HepG2 (cell line): Measurements from ENCODE around the gene PROX1. TPM values are rescaled to one million over a fixed set of nuclear protein-coding genes. Genes with fewer than 3 reads are reported as not detected.

Experiments used
- ATAC-seq: fragments of 200-7000 bp; cut with Tn5 transposase; 3 replicates; pipeline ENCODE4 v1.9.1; 2020; ENCODE audit warnings: mild to moderate bottlenecking, moderate library complexity
- BruUV-seq: library from RNA; stranded (reverse); fragments of 400-500 nt; replicated peaks from 2 replicates; lab custom pipeline; 2021; lab: Mats Ljungman, UMichigan
- CTCF ChIA-PET: fragments of 300-600 bp; formaldehyde crosslinking; extraction: SDS; loops from one replicate; lab custom pipeline; 2021; ENCODE audit warnings: low total read pairs, inconsistent platforms, low intra/inter-chr PET ratio; lab: Yijun Ruan, JAX
- POLR2A ChIA-PET: fragments of 350-600 bp; sonication (Branson Sonifier 250); formaldehyde crosslinking; loops from one replicate; lab custom pipeline; 2020; ENCODE audit warnings: antibody characterized with exemption, inconsistent platforms; lab: Yijun Ruan, JAX
- DNase-seq: peaks from one replicate; pipeline ENCODE4 v3.0.0-alpha.2; 2015; ENCODE audit warnings: low spot score
- FAIRE-seq: peaks from 3 replicates; lab custom pipeline; 2011; peaks lifted over from hg19 to GRCh38; lab: Jason Lieb, UNC
- H2AFZ ChIP-seq: one replicate; pipeline ENCODE4 v1.6.1; 2011; ENCODE audit warnings: low read length, inconsistent platforms
- H3K27ac ChIP-seq: fragments of 300-600 bp; 3 replicates; pipeline ENCODE4 v1.8.0; 2011; ENCODE audit warnings: mixed run types, mild to moderate bottlenecking, mixed read lengths, low read length, inconsistent platforms; ENCODE audit not compliant: insufficient read depth; ENCODE audit errors: extremely low read length
- H3K27me3 ChIP-seq, 2 experiments: fragments of 200-600 bp in 1 of 2; 2 replicates in 1 of 2; 3 replicates in 1 of 2; pipeline versions ENCODE4 v1.6.0 to v1.8.0; 2011; ENCODE audit warnings: low read length in 2 of 2, mild to moderate bottlenecking in 2 of 2, moderate library complexity in 2 of 2, inconsistent platforms in 1 of 2; ENCODE audit not compliant: insufficient read depth in 2 of 2, control insufficient read depth in 1 of 2
- H3K36me3 ChIP-seq, 2 experiments: fragments of 200-600 bp in 1 of 2; replicated peaks in 1 of 2; 2 replicates in 1 of 2; 3 replicates in 1 of 2; pipeline versions ENCODE4 v1.5.1 to v1.8.0; 2011; ENCODE audit warnings: low read length in 2 of 2, inconsistent platforms in 1 of 2; ENCODE audit not compliant: insufficient read depth in 2 of 2, control insufficient read depth in 1 of 2
- H3K4me1 ChIP-seq: 2 replicates; pipeline ENCODE4 v1.5.1; 2012; ENCODE audit warnings: low read length, inconsistent platforms; ENCODE audit not compliant: insufficient read depth
- H3K4me2 ChIP-seq: 2 replicates; pipeline ENCODE4 v1.6.0; 2011; ENCODE audit warnings: low read depth, low read length, inconsistent platforms
- H3K4me3 ChIP-seq, 3 experiments: fragments of 200-600 bp in 1 of 3; sonication (generic), shearing (Covaris generic) in 1 of 3; replicated peaks in 1 of 3; 2 replicates each; pipeline ENCODE4 v1.5.1; 2011 to 2016; ENCODE audit warnings: low read length in 3 of 3, inconsistent platforms in 2 of 3, low read depth in 2 of 3, mild to moderate bottlenecking in 2 of 3, control low read depth in 1 of 3, mixed read lengths in 1 of 3; ENCODE audit not compliant: insufficient read depth in 1 of 3
- H3K79me2 ChIP-seq: one replicate; pipeline ENCODE4 v1.6.1; 2011; ENCODE audit warnings: low read length, inconsistent platforms; ENCODE audit not compliant: insufficient read depth
- H3K9ac ChIP-seq: 2 replicates; pipeline ENCODE4 v1.6.0; 2011; ENCODE audit warnings: mild to moderate bottlenecking, low read depth, low read length, inconsistent platforms; ENCODE audit not compliant: insufficient read depth
- H3K9me3 ChIP-seq: 2 replicates; pipeline ENCODE4 v1.5.1; 2012; ENCODE audit warnings: mild to moderate bottlenecking, low read length
- H4K20me1 ChIP-seq: 2 replicates; pipeline ENCODE4 v1.6.0; 2011; ENCODE audit warnings: inconsistent platforms, mild to moderate bottlenecking, low read length, moderate library complexity; ENCODE audit not compliant: insufficient read depth
- AKAP8 ChIP-seq: sonication (generic); formaldehyde crosslinking; IDR thresholded peaks from 2 replicates; pipeline ENCODE4 v1.5.1; 2020; ENCODE audit warnings: mild to moderate bottlenecking, missing genetic modification reagents
- EED ChIP-seq: sonication (generic); formaldehyde crosslinking; IDR thresholded peaks from 2 replicates; pipeline ENCODE4 v1.5.0; 2020; ENCODE audit warnings: mild to moderate bottlenecking, missing genetic modification reagents
- ELF3 ChIP-seq: IDR thresholded peaks from 2 replicates; pipeline ENCODE4 v1.6.1; 2016; ENCODE audit warnings: missing genetic modification reagents, missing compliant biosample characterization
- IRF9 ChIP-seq: sonication (generic); formaldehyde crosslinking; IDR thresholded peaks from 2 replicates; pipeline ENCODE4 v1.8.0; 2022; ENCODE audit warnings: missing genetic modification reagents, mild to moderate bottlenecking, borderline replicate concordance
- NFKB2 ChIP-seq: sonication (generic); formaldehyde crosslinking; IDR thresholded peaks from 2 replicates; pipeline ENCODE4 v1.4.0; 2020; ENCODE audit warnings: missing genetic modification reagents, borderline replicate concordance
- NR2F1 ChIP-seq, 2 experiments: fragments of 450-650 bp in 1 of 2; formaldehyde crosslinking in 1 of 2; IDR thresholded peaks; 2 replicates each; pipeline versions ENCODE4 v1.5.0 to v1.6.1; 2016 to 2020; ENCODE audit warnings: mild to moderate bottlenecking in 1 of 2, missing compliant biosample characterization in 1 of 2, missing genetic modification reagents in 1 of 2, moderate library complexity in 1 of 2
- PRDM15 ChIP-seq: sonication (generic); formaldehyde crosslinking; IDR thresholded peaks from 2 replicates; pipeline ENCODE4 v1.4.0; 2020; ENCODE audit warnings: missing genetic modification reagents
- USF2 ChIP-seq, 2 experiments: sonication (generic) in 1 of 2; formaldehyde crosslinking in 1 of 2; IDR thresholded peaks; 2 replicates each; pipeline versions ENCODE4 v1.5.1 to v1.6.1; 2011 to 2020; ENCODE audit warnings: borderline replicate concordance in 1 of 2, low read depth in 1 of 2, low read length in 1 of 2, mild to moderate bottlenecking in 1 of 2, missing genetic modification reagents in 1 of 2, moderate library complexity in 1 of 2
- ZNF281 ChIP-seq: sonication (generic); formaldehyde crosslinking; IDR thresholded peaks from 2 replicates; pipeline ENCODE4 v1.4.0; 2020; ENCODE audit warnings: missing genetic modification reagents, borderline replicate concordance
- ZNF543 ChIP-seq: sonication (generic); formaldehyde crosslinking; IDR thresholded peaks from 2 replicates; pipeline ENCODE4 v1.4.0; 2020; ENCODE audit warnings: mild to moderate bottlenecking, missing genetic modification reagents
- ZNF547 ChIP-seq: sonication (generic); formaldehyde crosslinking; IDR thresholded peaks from 2 replicates; pipeline ENCODE4 v1.5.1; 2020; ENCODE audit warnings: mild to moderate bottlenecking, missing genetic modification reagents
- WGBS: methylation state at CpG from one replicate; pipeline ENCODE4 v1.1.6; 2017; ENCODE audit warnings: low lambda C conversion rate; 5-methylcytosine and 5-hydroxymethylcytosine counted together
- in situ Hi-C: cut with HindIII; loops from 2 replicates; pipeline ENCODE4 v1.10.0; 2017; ENCODE audit warnings: low pct_unique_long_range_greater_than_20kb; ENCODE audit not compliant: extremely low pct_ligation_motif_present
- intact Hi-C: fragments of 100-400 bp; cut with micrococcal nuclease; formaldehyde crosslinking; loops from one replicate; pipeline ENCODE4 v1.10.0; 2022; ENCODE audit not compliant: unreplicated experiment
- polyA plus RNA-seq, 8 experiments: library from polyadenylated mRNA; depleted of rRNA in 3 of 8; stranded (reverse) in 7 of 8; unstranded in 1 of 8; fragments of >200 nt; fragmentation: Illumina TruSeq in 4 of 8; extraction: Trizol in 4 of 8; gene quantifications; 2 replicates each; pipeline versions ENCODE4 v1.2.1 to v1.2.3, GENCODE V29; 2011 to 2016; ENCODE audit warnings: low read depth in 4 of 8, missing spikeins in 1 of 8, mixed read lengths in 1 of 8; ENCODE audit not compliant: insufficient read depth in 1 of 8
- total RNA-seq, 5 experiments: library from RNA; depleted of rRNA; stranded (reverse); fragments of >200 nt; fragmentation: Illumina TruSeq; extraction: Trizol; gene quantifications; 2 replicates each; pipeline ENCODE4 v1.2.3, GENCODE V29; 2016; ENCODE audit warnings: low read depth in 1 of 5

PROX1 gene
- total and polyA plus RNA-seq, 2 of the 13 experiments (the other 11 are each of a cell fraction or from before 2014, with no cell fraction given) = 12.3 to 30.2 TPM

- BruUV-seq = no TSS peak
- Histone ChIP-seq H3K9ac (peak overlapping the region; percentile 56), H3K27ac (no peak overlapping the region), H2AFZ (no peak overlapping the region), H3K4me1 (peaks cover 59% of the 10 kb centered on the region), H3K27me3 (no peaks in the 10 kb centered on the region), H3K79me2 (peaks cover 18% of the 10 kb centered on the region), H3K36me3 (no peaks in the 10 kb centered on the region), H4K20me1 (no peaks in the 10 kb centered on the region), H3K4me2 (peak overlapping the region; percentile 54), H3K4me3 (peak overlapping the region; percentile 26 to 60 (median 54); a peak in 4 of 6 replicates), H3K9me3 (no peaks in the 10 kb centered on the region)
- ATAC-seq (peak; percentile 78), DNase-seq (no peak), FAIRE-seq (no peak)
- in situ Hi-C loops (loop anchor here (10.0 to 25.0 kb wide), 3 partner anchors 418 to 746 kb away; no protein-coding TSS in a partner anchor), intact Hi-C loops (loop anchor here (1.0 to 10.0 kb wide), 3 partner anchors 188 to 611 kb away; no protein-coding TSS in a partner anchor)
- POLR2A ChIA-PET = interaction anchor here (0.9 to 1.8 kb wide), 3 partner anchors 45 to 140 kb away, joined by 3 to 5 read pairs (median 4); no protein-coding TSS in a partner anchor
- 71% methylated on average over 44 of the region's 79 CpGs for whole genome bisulfite sequencing
- CTCF ChIA-PET = no interaction called here
- no peak for TF ChIP-seq NFKB2 (CRISPR knock-in tag)
- no peak for TF ChIP-seq ELF3 (CRISPR knock-in tag)
- TF ChIP-seq IRF9 = peak; percentile 39; the same call in 1 of the 2 replicates
- 0 out of 2 replicates have a peak, but pooled peaks have one; percentile 23 for TF ChIP-seq PRDM15 (CRISPR knock-in tag)
- no peak for TF ChIP-seq USF2 (IDR thresholded peaks at IDR 0.05; ENCODE audit: low read depth, low read length)
- no peak for TF ChIP-seq USF2 (CRISPR knock-in tag; IDR thresholded peaks at IDR 0.05; ENCODE audit: borderline replicate concordance)
- TF ChIP-seq ZNF281 (CRISPR knock-in tag) = no peak
- TF ChIP-seq ZNF547 (CRISPR knock-in tag) = peak; percentile 89
- no peak; the same call in 1 of the 2 replicates for TF ChIP-seq EED (CRISPR knock-in tag)
- no peak for TF ChIP-seq NR2F1 (CRISPR knock-in tag; IDR thresholded peaks at IDR 0.05)
- peak; percentile 63; the same call in 1 of the 2 replicates for TF ChIP-seq ZNF543 (CRISPR knock-in tag)
- no peak for TF ChIP-seq AKAP8 (CRISPR knock-in tag)
Measured at GRCh38 chr1:213982672-213983492, 4.9 kb upstream of the PROX1 start.
